Large intestine (tissue), 3 donors: ENCODE measurements around the gene ZBTB44. TPM values are rescaled to one million over a fixed set of nuclear protein-coding genes. Genes with fewer than 3 reads are reported as not detected.
"Not testable (repeated sequence)": the region's sequence is repeated elsewhere in the genome, so short reads cannot be mapped to it uniquely, and the experiment has no call there.

Source experiments
- DNase-seq, 2 donors: peaks; one replicate each; pipeline versions ENCODE4 v3.0.0 to v3.0.0-alpha.2; 2013
- H3K27ac ChIP-seq: one replicate; pipeline ENCODE4 v1.5.1; 2013; ENCODE audit warnings: low read length
- H3K27me3 ChIP-seq: 2 replicates; pipeline ENCODE4 v1.6.1; 2013; ENCODE audit warnings: low read length; ENCODE audit not compliant: control insufficient read depth, insufficient read depth
- H3K36me3 ChIP-seq: 2 replicates; pipeline ENCODE4 v1.6.1; 2013; ENCODE audit warnings: low read length; ENCODE audit not compliant: control insufficient read depth, insufficient read depth
- H3K4me1 ChIP-seq: one replicate; pipeline ENCODE4 v1.6.1; 2013; ENCODE audit warnings: low read length; ENCODE audit not compliant: control insufficient read depth, insufficient read depth
- H3K4me3 ChIP-seq: one replicate; pipeline ENCODE4 v1.5.1; 2013; ENCODE audit warnings: low read length
- H3K9me3 ChIP-seq: one replicate; pipeline ENCODE4 v1.6.1; 2013; ENCODE audit warnings: mild to moderate bottlenecking, low read depth, low read length, moderate library complexity; ENCODE audit not compliant: control insufficient read depth
- WGBS: methylation state at CpG from one replicate; pipeline ENCODE4 v1.1.5; 2013; ENCODE audit warnings: low lambda C conversion rate; ENCODE audit not compliant: insufficient coverage; 5-methylcytosine and 5-hydroxymethylcytosine counted together
- polyA plus RNA-seq: library from polyadenylated mRNA; unstranded; fragments of 120-200 nt; gene quantifications from one replicate; pipeline ENCODE4 v1.2.1, GENCODE V29; 2013

The ZBTB44 gene
- polyA plus RNA-seq, 1 donor = 31.9 TPM

DNA sequence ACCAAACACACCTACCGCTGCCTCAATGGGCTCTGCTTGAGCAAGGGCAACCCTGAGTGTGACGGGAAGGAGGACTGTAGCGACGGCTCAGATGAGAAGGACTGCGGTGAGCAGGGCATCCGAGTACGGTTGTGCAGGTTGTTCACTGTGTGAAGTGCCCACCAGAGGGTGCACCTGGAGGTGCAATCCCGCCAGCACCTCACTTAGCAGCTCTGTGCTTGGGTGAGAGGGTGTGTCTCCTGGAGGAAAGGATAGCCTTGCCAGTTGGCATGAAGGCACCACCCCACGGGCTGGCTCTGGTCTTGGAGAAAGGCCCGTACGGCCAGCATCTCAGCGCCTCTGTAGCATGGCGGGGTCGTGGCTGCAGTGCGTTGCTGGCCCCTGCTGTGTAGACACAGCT is 115.8 kb downstream of the ZBTB44 start:
- Histone ChIP-seq H3K4me1 (peaks cover 3% of the 10 kb centered on the region), H3K4me3 (no peak overlapping the region), H3K27me3 (no peaks in the 10 kb centered on the region), H3K9me3 (peaks cover 9% of the 10 kb centered on the region), H3K36me3 (peaks cover 93% of the 10 kb centered on the region), H3K27ac (no peak overlapping the region)
- no CpG with 5 or more reads among the region's 15 CpGs for WGBS
- no peak for DNase-seq

DNA sequence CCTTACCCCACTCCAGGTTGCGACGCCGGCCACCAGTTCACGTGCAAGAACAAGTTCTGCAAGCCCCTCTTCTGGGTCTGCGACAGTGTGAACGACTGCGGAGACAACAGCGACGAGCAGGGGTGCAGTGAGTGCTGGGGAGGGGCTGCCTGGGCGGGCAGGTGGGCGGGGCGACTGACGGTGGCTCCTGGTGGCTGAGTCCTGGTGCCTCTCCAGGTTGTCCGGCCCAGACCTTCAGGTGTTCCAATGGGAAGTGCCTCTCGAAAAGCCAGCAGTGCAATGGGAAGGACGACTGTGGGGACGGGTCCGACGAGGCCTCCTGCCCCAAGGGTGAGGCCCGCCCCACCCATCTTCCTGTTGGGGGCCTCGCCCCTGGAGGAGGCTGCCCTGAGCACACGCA is 116.4 kb downstream of the ZBTB44 start:
- DNase-seq = no peak
- no CpG with 5 or more reads among the region's 22 CpGs for whole genome bisulfite sequencing

DNA sequence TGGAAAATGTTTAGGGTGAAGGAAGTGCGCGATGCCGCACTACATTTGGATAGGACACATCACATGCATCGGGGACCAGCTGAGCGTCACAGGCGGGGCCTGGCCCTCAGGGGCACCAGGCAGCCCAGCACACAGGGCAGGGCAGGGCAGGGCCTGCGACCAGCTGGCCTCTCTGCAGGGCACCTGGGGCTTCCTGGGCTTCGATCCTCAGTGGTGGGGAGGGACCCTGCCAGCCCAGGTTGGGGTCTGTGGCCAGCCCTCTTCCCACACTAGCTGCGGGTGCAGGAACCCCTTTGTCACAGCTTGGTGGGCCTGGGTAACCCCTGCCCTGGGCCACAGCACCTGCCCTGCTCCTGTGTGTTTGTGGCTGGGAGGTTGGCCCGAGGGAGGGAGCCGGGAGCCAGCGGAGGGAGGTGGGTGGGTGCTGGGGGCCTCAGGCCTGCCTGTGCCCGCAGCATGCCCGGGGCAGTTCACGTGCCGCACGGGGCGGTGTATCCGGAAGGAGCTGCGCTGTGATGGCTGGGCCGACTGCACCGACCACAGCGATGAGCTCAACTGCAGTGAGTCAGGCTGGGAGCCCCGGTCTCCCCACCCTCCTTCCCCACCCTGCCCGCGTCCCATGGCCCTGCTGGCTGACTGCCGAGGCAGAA is 117.2 kb downstream of the ZBTB44 start:
- H3K9me3 ChIP-seq = peaks cover 9% of the 10 kb centered on the region
- no peak overlapping the region for H3K27ac ChIP-seq
- H3K36me3 ChIP-seq = peaks cover 83% of the 10 kb centered on the region
- no peak for DNase-seq
- no peak overlapping the region for H3K4me3 ChIP-seq
- WGBS = 100% methylated on average over 4 of the region's 27 CpGs
- H3K27me3 ChIP-seq = no peaks in the 10 kb centered on the region
- H3K4me1 ChIP-seq = peaks cover 5% of the 10 kb centered on the region

More for the DNA sequence above, 116.4 kb downstream of the ZBTB44 start:
- H3K27ac ChIP-seq = no peak overlapping the region
- H3K4me1 ChIP-seq = peaks cover 3% of the 10 kb centered on the region
- H3K36me3 ChIP-seq = peaks cover 91% of the 10 kb centered on the region
- no peak overlapping the region for H3K4me3 ChIP-seq
- peaks cover 9% of the 10 kb centered on the region for H3K9me3 ChIP-seq
- H3K27me3 ChIP-seq = no peaks in the 10 kb centered on the region

DNA sequence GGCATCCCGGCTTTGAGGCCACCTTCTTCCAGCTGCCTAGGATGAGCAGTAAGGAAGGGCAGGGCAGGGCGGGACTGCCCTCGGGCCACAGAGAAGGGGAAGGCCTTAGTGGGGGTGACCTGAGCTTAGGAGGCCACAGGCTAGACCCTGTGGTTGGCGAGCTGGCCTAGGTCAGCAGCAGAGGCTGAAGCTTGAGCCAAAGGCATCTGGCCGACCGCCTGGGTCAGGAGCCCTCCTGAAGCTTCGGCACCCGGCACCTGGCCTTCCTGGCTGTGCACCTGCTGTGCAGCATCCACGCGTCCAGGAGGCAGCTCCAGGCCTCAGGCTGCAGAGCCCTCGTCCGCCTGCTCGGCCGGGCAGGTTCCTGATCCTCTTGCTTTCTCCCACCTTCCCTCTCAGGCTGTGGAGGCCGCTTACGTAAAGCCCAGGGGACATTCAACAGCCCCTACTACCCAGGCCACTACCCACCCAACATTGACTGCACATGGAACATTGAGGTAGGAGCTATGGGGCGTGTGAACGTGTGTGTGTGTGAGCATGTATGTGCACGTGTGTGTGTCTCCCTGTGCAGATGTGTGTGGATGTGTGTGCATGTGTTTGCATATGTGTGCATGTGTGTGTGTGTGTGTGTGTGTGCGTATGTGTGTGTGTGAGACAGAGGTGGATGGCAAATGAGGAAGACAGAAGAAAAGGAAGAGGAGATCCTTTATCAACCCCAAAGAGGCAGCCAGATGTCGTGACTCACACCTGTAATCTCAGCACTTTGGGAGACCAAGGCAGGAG is 120.3 kb downstream of the ZBTB44 start:
- H3K36me3 ChIP-seq = peaks cover 77% of the 10 kb centered on the region
- no peaks in the 10 kb centered on the region for H3K27me3 ChIP-seq
- 100% methylated on average over 1 of the region's 21 CpGs for WGBS
- H3K9me3 ChIP-seq = peaks cover 17% of the 10 kb centered on the region
- H3K4me1 ChIP-seq = peaks cover 30% of the 10 kb centered on the region
- H3K4me3 ChIP-seq = no peak overlapping the region
- H3K27ac ChIP-seq = peak overlapping the region; percentile 69
- no peak for DNase-seq

DNA sequence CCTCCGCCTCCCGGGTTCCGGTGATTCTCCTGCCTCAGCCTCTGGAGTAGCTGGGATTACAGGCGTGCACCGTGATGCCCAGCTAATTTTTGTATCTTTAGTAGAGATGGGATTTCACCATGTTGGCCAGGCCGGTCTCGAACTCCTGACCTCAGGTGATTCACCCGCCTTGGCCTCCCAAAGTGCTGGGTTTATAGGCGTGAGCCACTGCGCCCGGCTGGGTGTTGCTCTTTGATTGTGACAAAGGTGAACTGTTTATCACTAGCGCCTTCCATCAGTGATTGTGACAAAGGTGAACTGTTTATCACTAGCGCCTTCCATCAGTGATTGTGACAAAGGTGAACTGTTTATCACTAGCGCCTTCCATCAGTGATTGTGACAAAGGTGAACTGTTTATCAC is 121.2 kb downstream of the ZBTB44 start:
- Histone ChIP-seq H3K36me3 (peaks cover 76% of the 10 kb centered on the region), H3K27ac (peak overlapping the region; percentile 69), H3K4me1 (peaks cover 37% of the 10 kb centered on the region), H3K9me3 (peaks cover 18% of the 10 kb centered on the region)
- DNase-seq, H3K4me3 ChIP-seq, H3K27me3 ChIP-seq: not testable (repeated sequence)
- WGBS = no CpG with 5 or more reads among the region's 14 CpGs

DNA sequence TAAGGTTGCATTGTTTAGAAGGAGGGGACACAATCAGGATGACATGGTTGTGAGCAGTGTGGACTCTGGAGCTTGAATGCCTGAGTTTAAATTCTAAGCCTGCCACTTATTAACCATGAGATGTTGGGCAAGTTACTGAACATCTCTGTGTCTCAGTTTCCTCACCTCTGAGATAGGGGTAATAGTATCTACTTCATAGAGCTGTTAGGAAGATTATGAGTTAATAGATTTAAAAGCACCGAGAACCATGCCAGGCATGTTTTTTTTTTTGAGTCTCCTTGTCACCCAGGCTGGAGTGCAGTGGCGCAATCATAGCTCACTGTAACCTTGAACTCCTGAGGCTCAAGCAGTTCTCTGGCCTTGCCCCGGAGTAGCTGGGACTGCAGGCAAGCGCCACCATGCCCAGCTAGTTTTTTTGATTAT is 121.9 kb downstream of the ZBTB44 start:
- Histone ChIP-seq H3K36me3 (peaks cover 76% of the 10 kb centered on the region), H3K9me3 (peaks cover 18% of the 10 kb centered on the region), H3K27ac (peak overlapping the region; percentile 69), H3K4me3 (no peak overlapping the region), H3K4me1 (peaks cover 39% of the 10 kb centered on the region), H3K27me3 (no peaks in the 10 kb centered on the region)
- DNase-seq = peak; percentile 80 to 91
- WGBS = no CpG with 5 or more reads among the region's 4 CpGs

DNA sequence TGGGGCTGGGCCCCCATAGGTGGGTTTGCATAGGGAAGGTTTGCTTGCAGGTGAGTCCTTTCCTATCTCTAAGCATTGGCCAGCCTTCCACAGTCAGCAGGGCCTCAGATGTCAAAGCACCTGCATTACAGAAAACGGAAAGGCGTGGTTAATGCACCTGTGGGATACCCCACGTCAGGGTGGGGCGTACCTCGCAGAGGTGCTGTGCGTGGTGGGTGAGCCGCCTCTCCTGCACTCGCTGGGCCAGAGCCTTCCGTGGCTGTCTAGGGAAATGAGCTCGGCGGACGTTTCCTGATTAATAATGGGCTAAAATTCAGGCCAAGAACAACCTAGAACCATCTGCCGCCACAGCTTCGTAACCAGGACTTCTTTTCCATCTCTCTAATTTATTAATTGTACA is 122.8 kb downstream of the ZBTB44 start:
- no peaks in the 10 kb centered on the region for H3K27me3 ChIP-seq
- peaks cover 67% of the 10 kb centered on the region for H3K36me3 ChIP-seq
- no CpG with 5 or more reads among the region's 14 CpGs for WGBS
- no peak for DNase-seq
- no peak overlapping the region for H3K4me3 ChIP-seq
- peak overlapping the region; percentile 69 for H3K27ac ChIP-seq
- peaks cover 18% of the 10 kb centered on the region for H3K9me3 ChIP-seq
- H3K4me1 ChIP-seq = peaks cover 39% of the 10 kb centered on the region

DNA sequence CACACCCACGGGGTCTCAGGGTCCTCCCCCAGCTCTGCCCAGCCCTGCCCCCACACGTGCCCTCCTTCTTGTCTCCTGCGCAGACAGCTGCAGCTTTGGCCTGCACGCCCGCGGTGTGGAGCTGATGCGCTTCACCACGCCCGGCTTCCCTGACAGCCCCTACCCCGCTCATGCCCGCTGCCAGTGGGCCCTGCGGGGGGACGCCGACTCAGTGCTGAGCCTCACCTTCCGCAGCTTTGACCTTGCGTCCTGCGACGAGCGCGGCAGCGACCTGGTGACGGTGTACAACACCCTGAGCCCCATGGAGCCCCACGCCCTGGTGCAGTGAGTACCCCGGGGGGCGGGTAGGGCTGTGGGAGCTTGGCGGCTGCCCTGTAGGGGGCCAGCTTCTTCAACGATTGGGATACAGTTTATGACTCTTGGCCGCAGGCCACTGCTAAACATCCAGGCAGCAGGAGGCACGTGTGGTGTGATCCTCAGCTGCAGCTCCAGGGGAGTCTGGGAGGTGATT is 124.3 kb downstream of the ZBTB44 start:
- peaks cover 18% of the 10 kb centered on the region for H3K9me3 ChIP-seq
- peaks cover 58% of the 10 kb centered on the region for H3K36me3 ChIP-seq
- WGBS = no CpG with 5 or more reads among the region's 29 CpGs
- H3K27ac ChIP-seq = peak overlapping the region; percentile 78
- peaks cover 39% of the 10 kb centered on the region for H3K4me1 ChIP-seq
- no peak for DNase-seq
- no peaks in the 10 kb centered on the region for H3K27me3 ChIP-seq
- H3K4me3 ChIP-seq = no peak overlapping the region

DNA sequence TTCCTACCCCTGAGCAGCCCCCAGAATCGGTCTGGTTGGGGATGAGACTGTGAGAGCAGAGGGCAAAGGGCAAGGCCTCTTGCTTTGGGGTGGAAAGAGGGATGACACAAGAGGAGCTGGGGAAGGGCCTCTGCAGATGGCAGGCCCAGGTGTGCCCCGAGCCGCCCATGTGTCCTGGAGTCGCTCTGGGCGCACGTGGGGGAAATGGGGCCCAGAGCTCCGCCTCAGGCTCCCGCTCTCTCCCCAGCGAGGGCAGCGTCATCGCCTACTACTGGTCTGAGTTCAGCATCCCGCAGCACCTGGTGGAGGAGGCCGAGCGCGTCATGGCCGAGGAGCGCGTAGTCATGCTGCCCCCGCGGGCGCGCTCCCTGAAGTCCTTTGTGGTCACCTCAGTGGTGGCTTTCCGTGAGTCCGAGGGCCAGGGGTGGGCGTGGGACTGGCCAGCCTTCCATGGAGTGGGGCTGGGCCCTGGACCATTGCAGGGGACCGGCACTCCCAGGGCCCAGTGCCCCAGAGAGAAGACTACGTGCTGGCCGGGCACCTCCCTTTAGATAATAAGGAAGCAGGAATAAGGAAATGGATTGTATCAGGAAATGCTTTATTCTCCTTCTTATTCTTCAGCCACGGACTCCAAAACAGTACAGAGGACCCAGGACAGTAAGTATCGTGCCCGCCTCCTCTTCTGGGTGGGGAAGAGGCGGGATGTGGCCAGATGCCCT is 125.1 kb downstream of the ZBTB44 start:
- peak in 1 of 2 donors; percentile 73 for DNase-seq
- Histone ChIP-seq H3K36me3 (peaks cover 52% of the 10 kb centered on the region), H3K27ac (peak overlapping the region; percentile 78), H3K27me3 (no peaks in the 10 kb centered on the region), H3K4me3 (no peak overlapping the region), H3K9me3 (peaks cover 17% of the 10 kb centered on the region), H3K4me1 (peaks cover 36% of the 10 kb centered on the region)
- WGBS = no CpG with 5 or more reads among the region's 32 CpGs
